SJCRH30 (cell line): ENCODE results near the gene ZNF106. TPM values are rescaled to one million over a fixed set of nuclear protein-coding genes. Genes with fewer than 3 reads are reported as not detected.
A peak's percentile ranks its signal among the peaks of the same experiment; 100 is the strongest.

Experiments
- DNase-seq, 2 experiments: peaks; one replicate each; pipeline ENCODE4 v3.0.0-alpha.2; 2015 to 2020
- H3K27ac ChIP-seq: fragments of 250-450 bp; sonication (Bioruptor Pico); 2 replicates; pipeline ENCODE4 v1.5.1; 2020; ENCODE audit warnings: mild to moderate bottlenecking, moderate library complexity
- H3K27me3 ChIP-seq: fragments of 250-450 bp; sonication (Bioruptor Pico); 2 replicates; pipeline ENCODE4 v1.5.1; 2020; ENCODE audit warnings: mild to moderate bottlenecking, moderate library complexity
- H3K36me3 ChIP-seq: fragments of 250-450 bp; sonication (Bioruptor Pico); 2 replicates; pipeline ENCODE4 v1.5.1; 2020; ENCODE audit warnings: mild to moderate bottlenecking, moderate library complexity
- H3K4me1 ChIP-seq: fragments of 250-450 bp; sonication (Bioruptor Pico); 2 replicates; pipeline ENCODE4 v1.5.1; 2020; ENCODE audit warnings: mild to moderate bottlenecking, moderate library complexity
- H3K4me3 ChIP-seq: fragments of 250-450 bp; sonication (Bioruptor Pico); 2 replicates; pipeline ENCODE4 v1.5.1; 2020; ENCODE audit warnings: mild to moderate bottlenecking, moderate library complexity
- H3K9me3 ChIP-seq: fragments of 250-450 bp; sonication (Bioruptor Pico); replicated peaks from 2 replicates; pipeline ENCODE4 v1.5.1; 2020; ENCODE audit warnings: mild to moderate bottlenecking, moderate library complexity
- total RNA-seq: library from RNA; depleted of rRNA; stranded (reverse); fragments of >200 nt; shearing (Covaris generic); gene quantifications from 2 replicates; pipeline ENCODE4 v1.2.3, GENCODE V29; 2014; rRNA removed

The ZNF106 gene
- total RNA-seq: 84.6 and 86.2 TPM in 2 replicates

GRCh38 chr15:42490671-42491538, at the start of gene ZNF106:
Gene ZNF106, minus strand, starts transcription at chr15:42491141. Its CDS starts 18,852 bp downstream, at chr15:42472289.
- no peaks in the 10 kb centered on the region for H3K9me3 ChIP-seq
- peak; percentile 89 to 93 for DNase-seq
- peak within 1 kb of the TSS; percentile 76 for H3K4me3 ChIP-seq
- H3K27ac ChIP-seq: peak within 1 kb of the TSS; percentile 98
- peaks cover 3% of the 10 kb centered on the region; the same call in 1 of the 2 replicates for H3K4me1 ChIP-seq
- no peaks in the 10 kb centered on the region for H3K36me3 ChIP-seq
- H3K27me3 ChIP-seq: no peaks in the 10 kb centered on the region

- Histone ChIP-seq H3K27me3 (no peaks in the 10 kb centered on the region), H3K36me3 (peaks cover 22% of the 10 kb centered on the region), H3K4me1 (no peaks in the 10 kb centered on the region), H3K4me3 (no peak overlapping the region), H3K27ac (no peak overlapping the region), H3K9me3 (no peaks in the 10 kb centered on the region)
- DNase-seq: no peak
Measured at GRCh38 chr15:42533246-42533645, 42.3 kb upstream of the ZNF106 start.

- Histone ChIP-seq H3K9me3 (no peaks in the 10 kb centered on the region), H3K27me3 (no peaks in the 10 kb centered on the region), H3K4me1 (no peaks in the 10 kb centered on the region), H3K27ac (no peak overlapping the region), H3K36me3 (peaks cover 13% of the 10 kb centered on the region), H3K4me3 (no peak overlapping the region)
- DNase-seq: no peak
Measured at GRCh38 chr15:42528970-42529369, 38.0 kb upstream of the ZNF106 start.

DNA sequence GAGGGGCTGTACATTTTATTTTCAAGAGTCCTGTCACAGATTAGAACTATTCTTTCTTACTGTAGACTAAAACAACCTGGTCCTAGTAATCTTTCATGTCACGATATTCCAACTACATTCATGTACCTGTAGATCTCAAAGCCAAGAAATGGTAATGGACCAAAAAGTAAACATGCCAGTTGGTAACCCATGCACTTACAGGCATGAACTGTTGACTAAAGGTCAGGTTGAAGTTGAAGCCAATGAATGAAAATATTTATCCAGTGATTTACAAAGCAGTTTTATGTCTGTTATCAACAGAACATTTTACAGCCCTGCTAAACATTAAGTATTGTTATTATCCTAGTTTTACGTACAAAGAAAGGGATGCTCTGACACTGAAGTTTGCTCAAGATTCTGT, 32.4 kb upstream of the ZNF106 start:
- no peak overlapping the region for H3K4me3 ChIP-seq
- peaks cover 23% of the 10 kb centered on the region for H3K36me3 ChIP-seq
- no peaks in the 10 kb centered on the region for H3K27me3 ChIP-seq
- DNase-seq: no peak
- H3K27ac ChIP-seq: no peak overlapping the region
- no peaks in the 10 kb centered on the region for H3K4me1 ChIP-seq
- H3K9me3 ChIP-seq: no peaks in the 10 kb centered on the region

GRCh38 chr15:42511007-42511391, 20.1 kb upstream of the ZNF106 start:
- peaks cover 13% of the 10 kb centered on the region; the same call in 1 of the 2 replicates for H3K36me3 ChIP-seq
- no peak overlapping the region for H3K4me3 ChIP-seq
- no peak overlapping the region for H3K27ac ChIP-seq
- H3K9me3 ChIP-seq: no peaks in the 10 kb centered on the region
- no peaks in the 10 kb centered on the region for H3K27me3 ChIP-seq
- H3K4me1 ChIP-seq: no peaks in the 10 kb centered on the region
- no peak for DNase-seq

- H3K9me3 ChIP-seq: no peaks in the 10 kb centered on the region
- no peak for DNase-seq
- no peak overlapping the region for H3K27ac ChIP-seq
- H3K36me3 ChIP-seq: peaks cover 10% of the 10 kb centered on the region; the same call in 1 of the 2 replicates
- no peak overlapping the region for H3K4me3 ChIP-seq
- H3K4me1 ChIP-seq: no peaks in the 10 kb centered on the region
- no peaks in the 10 kb centered on the region for H3K27me3 ChIP-seq
Measured at GRCh38 chr15:42510258-42511006, 19.5 kb upstream of the ZNF106 start.

DNA sequence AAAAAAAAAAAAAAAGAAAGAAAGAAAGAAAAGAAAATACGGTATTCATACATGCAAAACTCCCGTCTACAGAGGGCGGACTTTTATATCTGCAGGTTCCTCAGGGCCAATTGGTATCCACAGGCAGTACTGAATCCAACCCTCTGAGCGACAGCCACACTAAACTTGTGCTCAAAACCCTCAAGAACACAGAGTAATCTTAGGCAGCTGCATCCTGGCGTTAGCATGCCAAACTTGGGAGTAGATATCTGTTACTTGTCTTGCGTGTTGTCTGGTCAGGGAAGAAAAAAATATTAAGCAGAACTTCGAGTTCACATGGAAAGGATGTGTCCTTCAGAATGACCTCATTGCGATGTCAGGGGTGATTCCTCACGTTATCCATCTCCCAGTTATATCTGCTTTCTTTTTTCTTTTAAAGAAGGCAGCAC, 17.3 kb upstream of the ZNF106 start:
- no peak overlapping the region for H3K27ac ChIP-seq
- no peaks in the 10 kb centered on the region for H3K4me1 ChIP-seq
- H3K4me3 ChIP-seq: no peak overlapping the region
- no peaks in the 10 kb centered on the region for H3K9me3 ChIP-seq
- DNase-seq: no peak
- H3K27me3 ChIP-seq: no peaks in the 10 kb centered on the region
- no peaks in the 10 kb centered on the region for H3K36me3 ChIP-seq

GRCh38 chr15:42507514-42507913, 16.6 kb upstream of the ZNF106 start:
- Histone ChIP-seq H3K9me3 (no peaks in the 10 kb centered on the region), H3K4me3 (no peak overlapping the region), H3K36me3 (no peaks in the 10 kb centered on the region), H3K4me1 (no peaks in the 10 kb centered on the region), H3K27me3 (no peaks in the 10 kb centered on the region), H3K27ac (no peak overlapping the region)
- no peak for DNase-seq

GRCh38 chr15:42504631-42505030, 13.7 kb upstream of the ZNF106 start:
- H3K36me3 ChIP-seq: no peaks in the 10 kb centered on the region
- no peak overlapping the region for H3K27ac ChIP-seq

DNA sequence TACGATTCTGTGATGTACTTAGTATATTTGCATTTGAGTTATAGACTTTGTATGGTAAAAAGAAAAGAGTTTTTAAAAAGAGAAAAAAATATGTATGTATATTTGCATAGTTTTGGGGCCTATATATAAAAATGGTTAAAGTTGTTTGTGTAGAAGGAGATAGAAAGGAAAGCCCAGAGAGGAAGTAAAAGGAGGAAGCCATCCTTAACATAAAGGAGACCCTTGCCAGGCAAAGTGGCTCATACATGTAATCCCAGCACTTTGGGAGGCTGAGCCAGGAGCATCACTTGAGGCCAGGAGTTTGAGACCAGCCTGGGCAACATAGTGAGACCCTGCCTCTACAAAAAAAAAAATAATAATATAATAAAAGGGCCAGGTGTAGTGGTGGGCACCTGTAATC, 12.9 kb upstream of the ZNF106 start:
- Histone ChIP-seq H3K9me3 (no peaks in the 10 kb centered on the region), H3K4me3 (no peak overlapping the region), H3K36me3 (no peaks in the 10 kb centered on the region), H3K27me3 (no peaks in the 10 kb centered on the region), H3K4me1 (peaks cover 9% of the 10 kb centered on the region), H3K27ac (no peak overlapping the region)
- DNase-seq: no peak

More at GRCh38 chr15:42504631-42505030, 13.7 kb upstream of the ZNF106 start:
- Histone ChIP-seq H3K4me1 (peaks cover 4% of the 10 kb centered on the region), H3K4me3 (no peak overlapping the region), H3K27me3 (no peaks in the 10 kb centered on the region), H3K9me3 (no peaks in the 10 kb centered on the region)
- no peak for DNase-seq

- Histone ChIP-seq H3K27me3 (no peaks in the 10 kb centered on the region), H3K9me3 (no peaks in the 10 kb centered on the region), H3K36me3 (no peaks in the 10 kb centered on the region), H3K27ac (no peak overlapping the region), H3K4me1 (peaks cover 13% of the 10 kb centered on the region), H3K4me3 (no peak overlapping the region)
- DNase-seq: no peak
Measured at GRCh38 chr15:42502477-42502876, 11.5 kb upstream of the ZNF106 start.

GRCh38 chr15:42499858-42500609, 9.1 kb upstream of the ZNF106 start:
- DNase-seq: peak; percentile 47 to 60
- Histone ChIP-seq H3K27ac (peak overlapping the region; percentile 79), H3K4me1 (peaks cover 13% of the 10 kb centered on the region), H3K27me3 (no peaks in the 10 kb centered on the region), H3K4me3 (no peak overlapping the region), H3K9me3 (no peaks in the 10 kb centered on the region), H3K36me3 (no peaks in the 10 kb centered on the region)

GRCh38 chr15:42498212-42499068, 7.5 kb upstream of the ZNF106 start:
- no peak for DNase-seq
- H3K27me3 ChIP-seq: no peaks in the 10 kb centered on the region
- H3K27ac ChIP-seq: peak overlapping the region; percentile 79
- H3K36me3 ChIP-seq: no peaks in the 10 kb centered on the region
- no peak overlapping the region for H3K4me3 ChIP-seq
- peaks cover 13% of the 10 kb centered on the region for H3K4me1 ChIP-seq
- H3K9me3 ChIP-seq: no peaks in the 10 kb centered on the region
